GM20000 (cell line): ENCODE results near the gene COL12A1.

Experiments used
- DNase-seq: peaks from one replicate; pipeline ENCODE4 v3.0.0; 2012; ENCODE audit warnings: low spot score
- CTCF ChIP-seq: IDR thresholded peaks from 2 replicates; pipeline ENCODE4 v1.5.1; 2012; ENCODE audit warnings: mild to moderate bottlenecking, control low read depth; ENCODE audit errors: extremely low read depth, missing control alignments

The COL12A1 gene

GRCh38 chr6:75147512-75147911 is 58.3 kb downstream of the COL12A1 start:
- DNase-seq = peak; percentile 11
- TF ChIP-seq CTCF = no peak

- TF ChIP-seq CTCF = no peak
- DNase-seq = no peak
Measured at GRCh38 chr6:75145976-75146375, 59.9 kb downstream of the COL12A1 start.

- no peak for TF ChIP-seq CTCF
Measured at GRCh38 chr6:75145211-75145610, 60.6 kb downstream of the COL12A1 start.

GRCh38 chr6:75144386-75144785 is 61.5 kb downstream of the COL12A1 start:
- no peak for TF ChIP-seq CTCF
- DNase-seq = no peak

More at GRCh38 chr6:75145211-75145610, 60.6 kb downstream of the COL12A1 start:
- DNase-seq = no peak

- DNase-seq = no peak
- TF ChIP-seq CTCF = no peak
Measured at GRCh38 chr6:75143191-75143590, 62.7 kb downstream of the COL12A1 start.

GRCh38 chr6:75142721-75143120 is 63.1 kb downstream of the COL12A1 start:
- no peak for DNase-seq
- TF ChIP-seq CTCF = no peak

- TF ChIP-seq CTCF = no peak
- no peak for DNase-seq
Measured at GRCh38 chr6:75135876-75136275, 70.0 kb downstream of the COL12A1 start.
